SK-N-SH (cell line): ENCODE data around the gene TRAK1.

Experiments used
- EP300 ChIP-seq, 2 experiments: IDR thresholded peaks; 2 replicates each; pipeline versions ENCODE4 v1.4.0 to v1.6.1; 2012; ENCODE audit warnings: borderline replicate concordance in 1 of 2, low read depth in 1 of 2, low read length in 1 of 2
- GABPA ChIP-seq: IDR thresholded peaks from 2 replicates; pipeline ENCODE4 v1.4.0; 2012; ENCODE audit warnings: low read depth, mild to moderate bottlenecking
- POLR2AphosphoS5 ChIP-seq: IDR thresholded peaks from 2 replicates; pipeline ENCODE4 v1.6.1; 2012; ENCODE audit warnings: low read depth, low read length
- RXRA ChIP-seq: IDR thresholded peaks from 2 replicates; pipeline ENCODE4 v1.4.0; 2012; ENCODE audit warnings: low read depth, mild to moderate bottlenecking, borderline replicate concordance
- TF ChIP-seq, protein P1 (sequence below): fragments of 200-600 bp; sonication (generic); IDR thresholded peaks from 2 replicates; pipeline ENCODE4 v1.6.1; 2017; ENCODE audit warnings: antibody characterized with exemption, mild to moderate bottlenecking, moderate library complexity
- TF ChIP-seq, protein P2 (sequence below): IDR thresholded peaks from 2 replicates; pipeline ENCODE4 v1.6.1; 2012; ENCODE audit warnings: mild to moderate bottlenecking, low read depth, low read length, moderate library complexity

DNA sequence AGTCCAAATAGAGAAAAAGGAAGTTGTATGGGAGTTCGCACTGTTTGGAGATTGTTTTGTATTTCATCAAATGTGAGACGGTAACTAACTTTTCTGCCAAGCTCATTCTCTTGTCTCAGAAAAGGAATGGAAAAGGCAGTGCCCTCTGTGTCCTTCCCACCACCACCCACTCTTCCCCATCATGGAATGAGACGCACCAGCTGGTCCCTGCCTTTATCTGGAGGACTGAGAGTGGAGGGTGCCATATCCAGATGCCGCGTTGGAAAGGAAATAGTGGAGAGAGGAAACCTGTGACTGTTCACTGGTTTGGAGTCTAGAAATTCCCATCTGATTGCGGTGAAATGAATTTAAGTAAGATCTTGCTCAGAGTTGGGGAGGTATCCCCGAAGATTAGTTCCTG is 178.5 kb downstream of the TRAK1 start:
- TF ChIP-seq EP300 (IDR thresholded peaks at IDR 0.05; ENCODE audit: borderline replicate concordance in 1 of 2, low read depth in 1 of 2, low read length in 1 of 2) (no peak), POLR2AphosphoS5 (no peak), RXRA (no peak), GABPA (no peak)
- TF ChIP-seq, protein P1, sequence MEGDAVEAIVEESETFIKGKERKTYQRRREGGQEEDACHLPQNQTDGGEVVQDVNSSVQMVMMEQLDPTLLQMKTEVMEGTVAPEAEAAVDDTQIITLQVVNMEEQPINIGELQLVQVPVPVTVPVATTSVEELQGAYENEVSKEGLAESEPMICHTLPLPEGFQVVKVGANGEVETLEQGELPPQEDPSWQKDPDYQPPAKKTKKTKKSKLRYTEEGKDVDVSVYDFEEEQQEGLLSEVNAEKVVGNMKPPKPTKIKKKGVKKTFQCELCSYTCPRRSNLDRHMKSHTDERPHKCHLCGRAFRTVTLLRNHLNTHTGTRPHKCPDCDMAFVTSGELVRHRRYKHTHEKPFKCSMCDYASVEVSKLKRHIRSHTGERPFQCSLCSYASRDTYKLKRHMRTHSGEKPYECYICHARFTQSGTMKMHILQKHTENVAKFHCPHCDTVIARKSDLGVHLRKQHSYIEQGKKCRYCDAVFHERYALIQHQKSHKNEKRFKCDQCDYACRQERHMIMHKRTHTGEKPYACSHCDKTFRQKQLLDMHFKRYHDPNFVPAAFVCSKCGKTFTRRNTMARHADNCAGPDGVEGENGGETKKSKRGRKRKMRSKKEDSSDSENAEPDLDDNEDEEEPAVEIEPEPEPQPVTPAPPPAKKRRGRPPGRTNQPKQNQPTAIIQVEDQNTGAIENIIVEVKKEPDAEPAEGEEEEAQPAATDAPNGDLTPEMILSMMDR: no peak
- TF ChIP-seq, protein P2, sequence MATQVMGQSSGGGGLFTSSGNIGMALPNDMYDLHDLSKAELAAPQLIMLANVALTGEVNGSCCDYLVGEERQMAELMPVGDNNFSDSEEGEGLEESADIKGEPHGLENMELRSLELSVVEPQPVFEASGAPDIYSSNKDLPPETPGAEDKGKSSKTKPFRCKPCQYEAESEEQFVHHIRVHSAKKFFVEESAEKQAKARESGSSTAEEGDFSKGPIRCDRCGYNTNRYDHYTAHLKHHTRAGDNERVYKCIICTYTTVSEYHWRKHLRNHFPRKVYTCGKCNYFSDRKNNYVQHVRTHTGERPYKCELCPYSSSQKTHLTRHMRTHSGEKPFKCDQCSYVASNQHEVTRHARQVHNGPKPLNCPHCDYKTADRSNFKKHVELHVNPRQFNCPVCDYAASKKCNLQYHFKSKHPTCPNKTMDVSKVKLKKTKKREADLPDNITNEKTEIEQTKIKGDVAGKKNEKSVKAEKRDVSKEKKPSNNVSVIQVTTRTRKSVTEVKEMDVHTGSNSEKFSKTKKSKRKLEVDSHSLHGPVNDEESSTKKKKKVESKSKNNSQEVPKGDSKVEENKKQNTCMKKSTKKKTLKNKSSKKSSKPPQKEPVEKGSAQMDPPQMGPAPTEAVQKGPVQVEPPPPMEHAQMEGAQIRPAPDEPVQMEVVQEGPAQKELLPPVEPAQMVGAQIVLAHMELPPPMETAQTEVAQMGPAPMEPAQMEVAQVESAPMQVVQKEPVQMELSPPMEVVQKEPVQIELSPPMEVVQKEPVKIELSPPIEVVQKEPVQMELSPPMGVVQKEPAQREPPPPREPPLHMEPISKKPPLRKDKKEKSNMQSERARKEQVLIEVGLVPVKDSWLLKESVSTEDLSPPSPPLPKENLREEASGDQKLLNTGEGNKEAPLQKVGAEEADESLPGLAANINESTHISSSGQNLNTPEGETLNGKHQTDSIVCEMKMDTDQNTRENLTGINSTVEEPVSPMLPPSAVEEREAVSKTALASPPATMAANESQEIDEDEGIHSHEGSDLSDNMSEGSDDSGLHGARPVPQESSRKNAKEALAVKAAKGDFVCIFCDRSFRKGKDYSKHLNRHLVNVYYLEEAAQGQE: no peak
